GM18517 (cell line): ENCODE data around the gene FYCO1.

Experiments
- ATAC-seq: cut with Tn5 transposase; IDR thresholded peaks from one replicate; pipeline ENCODE4 v1.9.1; 2021; ENCODE audit warnings: mild to moderate bottlenecking, moderate library complexity; ENCODE audit not compliant: unreplicated experiment

FYCO1 gene

DNA sequence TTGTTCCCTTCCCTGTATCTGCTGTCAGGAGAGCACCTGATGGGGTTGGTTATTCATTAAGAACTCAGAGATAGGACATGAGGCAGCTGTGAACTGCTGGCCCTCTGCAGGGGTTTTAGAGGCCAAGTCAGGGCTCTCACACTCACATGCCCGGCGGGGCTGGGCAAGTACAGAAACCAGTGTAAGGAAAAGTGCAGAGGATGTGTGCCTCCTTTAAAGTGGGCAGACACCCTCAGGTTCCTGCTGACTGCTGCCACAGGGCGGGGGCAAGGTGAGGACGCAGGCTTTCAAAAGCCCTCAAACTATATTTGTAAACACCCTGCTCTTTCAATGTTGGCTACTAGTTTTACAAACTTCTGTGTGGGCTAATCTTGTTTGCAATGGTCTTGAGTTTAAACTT lies 30.0 kb downstream of the FYCO1 start:
- ATAC-seq, result no peak

DNA sequence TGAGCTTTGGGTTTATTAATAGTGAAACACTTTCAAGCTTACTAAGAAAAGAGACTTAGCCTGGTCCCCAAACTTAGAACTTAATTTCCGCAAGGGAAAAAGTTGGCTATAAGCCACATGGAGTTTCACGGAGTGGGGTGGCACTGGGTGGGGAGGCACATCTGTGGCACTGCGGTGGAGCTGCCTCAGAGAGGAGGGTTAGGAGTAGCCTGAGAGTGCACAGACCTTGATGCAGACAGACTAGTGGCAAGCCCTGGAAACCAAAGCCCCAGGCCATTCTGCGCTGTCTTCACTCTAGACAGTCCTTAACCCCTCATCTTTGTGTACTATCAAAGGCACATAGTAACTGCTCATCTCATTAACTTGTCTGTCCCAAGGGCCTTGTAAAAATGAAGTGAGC lies 30.4 kb downstream of the FYCO1 start:
- ATAC-seq, result no peak

DNA sequence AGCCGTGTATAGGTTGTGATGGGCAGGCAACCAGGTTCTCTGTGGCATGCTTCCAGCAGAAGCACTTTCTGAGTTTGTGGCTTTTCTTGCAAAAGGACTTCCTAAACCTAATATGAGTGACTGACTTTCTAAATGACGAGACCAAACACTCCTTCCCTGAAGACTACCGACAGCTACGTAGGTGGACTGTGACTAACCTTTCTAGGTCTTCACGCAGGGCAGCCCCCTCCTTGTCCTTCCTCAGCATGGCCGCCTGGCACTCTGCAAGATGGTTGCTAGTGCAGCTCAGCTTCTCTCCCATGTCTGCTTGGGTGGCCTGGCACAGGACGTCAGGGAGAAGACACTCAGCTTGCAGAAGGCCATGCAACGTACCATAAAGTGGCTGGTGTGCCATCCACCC lies 31.5 kb downstream of the FYCO1 start:
- ATAC-seq, result no peak

DNA sequence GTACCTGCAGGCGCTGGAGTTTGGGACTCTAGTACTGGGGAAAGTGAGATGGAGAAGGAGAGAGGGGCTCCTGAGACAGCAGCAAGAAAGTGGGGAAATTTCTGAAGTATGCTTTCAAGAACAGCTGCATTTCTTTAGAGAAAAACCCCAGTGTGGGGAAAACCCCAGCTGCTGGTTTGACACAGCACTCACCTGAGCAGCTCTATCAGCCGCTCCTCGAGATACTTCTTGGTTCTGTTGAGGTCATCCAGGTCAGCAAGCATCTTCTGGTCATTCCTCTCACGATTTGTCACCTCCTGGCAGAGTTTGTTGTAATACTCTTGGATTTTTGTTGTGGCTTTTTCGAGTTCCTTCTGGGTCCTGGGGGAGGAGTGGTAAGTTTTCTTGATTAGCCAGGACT lies 33.6 kb downstream of the FYCO1 start:
- no peak for ATAC-seq

DNA sequence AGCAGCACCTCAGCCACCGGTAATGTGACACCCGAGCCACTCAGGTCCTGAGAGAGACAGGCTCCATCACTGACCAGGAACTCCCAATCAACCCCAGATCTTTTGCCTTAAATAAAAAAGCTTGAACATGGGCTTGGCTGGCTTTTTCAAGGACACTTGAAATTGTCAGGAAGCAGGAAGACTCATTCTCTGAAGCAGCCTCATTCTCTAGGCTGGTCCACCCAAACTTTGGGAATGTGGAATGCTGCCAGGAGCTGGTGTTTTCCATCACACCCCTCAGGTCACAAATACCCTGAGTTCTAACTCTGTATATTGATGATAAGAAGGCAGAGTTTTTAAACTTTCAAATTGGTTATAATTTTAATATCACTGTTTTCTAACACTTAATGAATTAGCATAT lies 35.3 kb downstream of the FYCO1 start:
- no peak for ATAC-seq

- no peak for ATAC-seq
These were observed 36.4 kb downstream of the FYCO1 start for GRCh38 chr3:45959201-45959600.

- no peak for ATAC-seq
These were observed 37.3 kb downstream of the FYCO1 start for GRCh38 chr3:45958321-45958791.

DNA sequence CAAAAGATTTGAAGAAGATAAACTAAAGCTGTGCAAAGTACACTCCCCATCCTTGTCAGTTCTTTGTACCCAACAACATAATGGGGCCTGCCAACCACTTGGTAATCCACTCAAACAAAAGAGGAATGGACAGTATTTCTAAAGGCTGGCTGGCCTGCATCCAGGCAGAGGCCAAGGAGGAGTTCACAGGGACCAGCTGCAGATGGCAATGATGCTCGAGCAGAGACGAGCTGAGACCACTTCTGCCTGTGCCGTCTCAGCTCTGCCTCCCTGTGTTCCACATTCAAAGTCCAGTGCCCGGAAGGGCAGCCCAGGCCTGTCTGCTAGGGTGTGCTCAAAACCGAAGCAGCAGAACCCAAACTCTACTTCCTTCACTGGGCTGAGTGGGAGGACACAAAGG lies 38.0 kb downstream of the FYCO1 start:
- no peak for ATAC-seq

DNA sequence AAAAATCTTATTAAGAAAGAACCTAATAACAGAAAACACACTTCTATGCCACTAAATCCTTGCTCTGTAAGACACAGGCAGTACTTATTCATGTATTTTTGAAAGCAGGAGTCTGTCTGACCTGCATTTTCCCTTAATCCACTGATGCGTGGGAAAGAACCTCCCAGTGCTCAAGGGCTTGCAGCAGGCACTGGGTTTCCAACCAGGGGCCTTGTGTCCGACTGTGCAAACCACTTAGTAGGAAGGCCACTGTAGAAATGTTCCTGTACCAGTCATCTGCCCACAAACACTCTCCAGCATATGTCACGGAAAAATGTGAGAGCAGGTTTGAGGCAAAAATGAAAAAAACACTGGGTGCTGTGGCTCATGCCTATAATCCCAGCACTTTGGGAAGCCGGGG lies 39.9 kb downstream of the FYCO1 start:
- ATAC-seq, result no peak

DNA sequence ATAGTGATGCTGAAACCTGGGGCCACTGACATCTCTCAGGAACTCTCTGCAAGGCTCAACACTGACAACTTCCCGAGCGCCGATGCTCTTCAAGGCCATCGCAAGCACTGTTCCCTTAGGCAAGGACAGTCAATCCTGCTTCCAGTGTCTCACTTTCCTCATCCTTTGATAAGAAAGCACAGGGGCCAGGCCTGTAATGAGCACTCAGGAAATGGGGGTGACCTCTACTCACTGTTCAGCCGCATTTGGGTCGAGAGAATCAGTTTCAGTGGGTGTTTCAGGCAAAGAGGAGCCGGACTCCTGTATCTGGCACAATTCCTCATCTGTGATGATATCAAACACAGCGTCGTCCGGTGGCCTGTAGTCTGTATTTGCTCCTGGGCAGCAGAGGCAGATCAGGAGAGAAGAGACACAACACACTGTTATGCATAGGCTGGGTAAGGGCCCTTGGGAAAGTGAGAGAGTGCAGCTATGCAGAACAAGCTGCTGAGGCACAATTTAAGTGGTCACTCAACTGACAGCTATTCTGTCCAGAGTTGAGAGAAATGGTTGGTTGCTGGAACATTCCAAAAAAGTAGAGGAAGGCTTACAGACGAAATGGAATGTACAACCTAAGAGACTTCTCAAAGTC lies 40.5 kb downstream of the FYCO1 start:
- no peak for ATAC-seq

GRCh38 chr3:45954306-45954705 lies 41.3 kb downstream of the FYCO1 start:
- no peak for ATAC-seq

- ATAC-seq, result no peak
These were observed 42.1 kb downstream of the FYCO1 start for GRCh38 chr3:45953536-45953935.

- no peak for ATAC-seq
These were observed 43.2 kb downstream of the FYCO1 start for GRCh38 chr3:45952456-45952855.

DNA sequence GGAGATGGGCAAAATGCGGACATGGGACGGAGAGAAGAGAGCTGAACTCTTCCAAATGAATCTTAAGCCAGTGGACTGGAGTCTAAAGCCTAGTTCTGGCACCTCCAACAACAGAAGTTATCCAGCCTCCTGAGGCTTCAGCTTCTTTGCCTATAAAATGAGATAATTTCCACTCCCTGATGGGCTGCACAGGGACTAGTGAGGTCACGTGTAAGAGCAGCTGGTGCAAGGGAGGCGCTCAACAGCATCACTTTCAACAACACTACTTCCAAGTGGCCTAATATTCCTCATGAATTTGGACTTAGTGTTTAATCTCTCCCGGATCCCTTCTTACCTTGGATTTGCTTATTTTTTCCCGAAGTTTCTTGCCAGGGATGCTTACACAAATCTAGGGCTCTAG lies 43.7 kb downstream of the FYCO1 start:
- no peak for ATAC-seq

DNA sequence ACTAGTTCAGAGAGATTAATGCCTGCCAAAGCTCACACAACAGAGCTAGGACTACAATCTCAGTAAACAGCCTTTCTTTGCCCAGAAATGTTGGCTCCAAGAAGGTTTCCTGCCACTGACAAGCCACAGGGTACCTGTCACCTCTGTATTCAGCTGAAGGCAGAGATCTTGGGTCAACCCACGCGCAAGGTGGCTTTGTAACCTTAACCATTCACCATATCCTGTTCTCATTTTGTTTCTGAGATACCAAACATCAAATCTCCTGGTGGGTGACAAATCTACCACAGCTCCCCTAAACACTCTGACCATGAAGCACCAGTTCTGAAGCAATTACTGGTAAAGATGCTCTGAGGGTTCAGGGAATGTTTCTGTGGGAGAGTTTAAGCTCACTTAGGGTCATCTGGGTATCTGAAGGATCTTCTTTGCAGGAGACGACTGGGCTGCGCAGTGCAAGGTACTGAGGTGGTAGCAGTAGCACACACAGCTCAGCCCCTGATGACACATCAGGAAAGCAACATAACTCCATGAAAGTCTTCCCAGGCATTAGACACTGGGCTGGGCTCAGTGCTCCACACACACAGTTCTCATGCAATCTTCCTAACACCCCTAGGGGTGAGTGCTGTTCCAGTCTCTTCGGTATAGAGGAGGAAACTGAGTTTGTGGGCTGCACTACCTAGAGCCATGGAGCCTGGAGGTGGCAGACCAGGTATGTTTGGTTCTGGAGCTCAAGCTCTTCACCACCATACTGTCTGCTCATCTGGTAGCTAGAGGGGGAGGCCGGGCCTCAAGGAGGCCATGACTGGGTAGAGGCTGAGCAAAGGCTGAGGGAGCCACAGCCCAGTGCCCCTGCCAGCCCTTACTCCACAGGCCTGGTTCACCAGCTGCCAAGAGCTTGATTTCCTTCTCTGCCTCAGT lies 44.7 kb downstream of the FYCO1 start:
- no peak for ATAC-seq

GRCh38 chr3:45950131-45950530 lies 45.5 kb downstream of the FYCO1 start:
- ATAC-seq, result no peak

- ATAC-seq, result no peak
These were observed 46.2 kb downstream of the FYCO1 start for GRCh38 chr3:45949432-45949831.

GRCh38 chr3:45948881-45949280 lies 46.7 kb downstream of the FYCO1 start:
- no peak for ATAC-seq

GRCh38 chr3:45948311-45948781 lies 47.3 kb downstream of the FYCO1 start:
- no peak for ATAC-seq

DNA sequence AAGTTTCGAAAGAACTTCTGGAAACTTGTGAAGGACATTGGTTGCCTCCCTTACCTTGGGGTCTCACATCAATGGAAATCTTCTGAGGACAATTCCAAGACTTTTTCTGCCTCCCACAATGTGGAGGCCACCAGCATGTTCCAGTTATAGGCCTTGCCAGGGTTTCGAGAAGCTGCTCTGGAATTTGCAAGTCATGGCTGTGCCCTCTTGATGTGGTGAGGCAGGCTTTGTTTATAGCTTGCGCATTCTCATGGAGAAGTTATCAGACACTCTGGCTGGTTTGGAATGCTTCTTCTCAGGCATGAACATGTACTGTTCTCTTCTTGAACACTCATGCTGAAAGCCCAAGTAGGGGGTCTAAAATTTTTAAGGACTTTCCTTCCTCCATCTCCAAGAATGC lies 48.3 kb downstream of the FYCO1 start:
- no peak for ATAC-seq

- no peak for ATAC-seq
These were observed 48.7 kb downstream of the FYCO1 start for GRCh38 chr3:45946875-45947274.

DNA sequence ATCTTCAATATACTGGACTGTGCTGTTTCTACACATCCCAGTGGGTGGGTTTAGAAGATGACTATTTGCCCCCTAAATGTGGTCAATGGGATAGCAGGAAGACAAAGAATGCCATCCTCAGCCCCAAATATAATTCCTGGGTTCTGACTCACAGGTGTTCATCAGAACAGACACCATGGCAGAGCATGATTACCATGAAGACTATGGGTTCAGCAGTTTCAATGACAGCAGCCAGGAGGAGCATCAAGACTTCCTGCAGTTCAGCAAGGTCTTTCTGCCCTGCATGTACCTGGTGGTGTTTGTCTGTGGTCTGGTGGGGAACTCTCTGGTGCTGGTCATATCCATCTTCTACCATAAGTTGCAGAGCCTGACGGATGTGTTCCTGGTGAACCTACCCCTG lies 49.3 kb downstream of the FYCO1 start:
- ATAC-seq, result no peak
